BLaER1 (cell line): ENCODE measurements around the gene DGKD.

Experiments used
- H3K27ac ChIP-seq: shearing (Covaris generic); formaldehyde crosslinking; 2 replicates; pipeline ENCODE4 v1.8.1; 2022
- H3K27me3 ChIP-seq: shearing (Covaris generic); formaldehyde crosslinking; 2 replicates; pipeline ENCODE4 v1.8.1; 2022
- H3K36me3 ChIP-seq: shearing (Covaris generic); formaldehyde crosslinking; 2 replicates; pipeline ENCODE4 v1.8.1; 2022
- H3K4me1 ChIP-seq: shearing (Covaris generic); formaldehyde crosslinking; 2 replicates; pipeline ENCODE4 v1.8.1; 2022
- H3K4me2 ChIP-seq: shearing (Covaris generic); formaldehyde crosslinking; 2 replicates; pipeline ENCODE4 v1.8.1; 2022
- H3K4me3 ChIP-seq: shearing (Covaris generic); formaldehyde crosslinking; 2 replicates; pipeline ENCODE4 v1.8.1; 2022
- H3K9ac ChIP-seq: shearing (Covaris generic); formaldehyde crosslinking; 2 replicates; pipeline ENCODE4 v1.8.1; 2022
- H3K9me3 ChIP-seq: shearing (Covaris generic); formaldehyde crosslinking; 2 replicates; pipeline ENCODE4 v1.8.1; 2022
- H4K20me1 ChIP-seq: shearing (Covaris generic); formaldehyde crosslinking; 2 replicates; pipeline ENCODE4 v1.8.1; 2022
- Cebpa-rat ChIP-seq: shearing (Covaris generic); IDR thresholded peaks from 2 replicates; pipeline ENCODE4 v1.8.1; 2022

DGKD gene

DNA sequence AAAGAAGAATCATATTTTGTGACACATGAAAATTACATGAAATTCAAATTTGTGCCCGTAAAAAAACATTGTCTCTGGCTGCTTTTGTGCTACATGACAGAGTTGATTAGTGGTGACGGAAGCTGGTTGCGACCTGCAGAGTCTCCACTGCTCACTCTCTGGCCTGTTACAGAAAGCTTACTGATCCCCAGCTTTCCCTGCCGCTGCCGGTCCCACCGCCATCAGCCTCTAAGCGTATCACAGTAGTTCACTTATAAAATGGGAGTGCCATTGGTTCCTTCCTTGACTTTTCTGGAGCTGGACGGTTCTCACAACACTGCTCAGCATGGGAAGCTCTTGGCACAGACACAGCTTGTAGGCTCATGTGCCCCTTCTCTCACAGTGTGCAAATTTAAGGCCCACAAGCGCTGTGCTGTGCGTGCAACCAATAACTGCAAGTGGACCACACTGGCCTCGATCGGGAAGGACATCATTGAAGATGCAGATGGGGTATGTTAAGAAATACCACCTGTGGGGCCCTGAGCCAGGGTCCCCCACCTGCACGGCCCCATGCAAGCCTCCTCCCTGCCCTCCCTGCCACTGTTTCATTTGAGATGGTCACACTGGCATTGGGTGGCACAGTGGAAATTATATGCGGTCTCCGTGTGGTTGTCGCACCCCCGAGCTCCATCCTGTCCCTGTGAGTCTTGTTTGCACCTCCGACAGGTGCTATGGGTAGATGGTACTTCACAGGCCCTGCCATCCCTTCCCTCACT is 81.3 kb downstream of the DGKD start:
- peaks cover 100% of the 10 kb centered on the region for H4K20me1 ChIP-seq
- no peak overlapping the region for H3K4me3 ChIP-seq
- no peak overlapping the region for H3K27ac ChIP-seq
- H3K4me2 ChIP-seq: no peak overlapping the region
- no peaks in the 10 kb centered on the region for H3K9me3 ChIP-seq
- H3K9ac ChIP-seq: no peak overlapping the region
- TF ChIP-seq Cebpa-rat: no peak
- no peaks in the 10 kb centered on the region for H3K4me1 ChIP-seq
- peaks cover 98% of the 10 kb centered on the region for H3K36me3 ChIP-seq
- no peaks in the 10 kb centered on the region for H3K27me3 ChIP-seq

DNA sequence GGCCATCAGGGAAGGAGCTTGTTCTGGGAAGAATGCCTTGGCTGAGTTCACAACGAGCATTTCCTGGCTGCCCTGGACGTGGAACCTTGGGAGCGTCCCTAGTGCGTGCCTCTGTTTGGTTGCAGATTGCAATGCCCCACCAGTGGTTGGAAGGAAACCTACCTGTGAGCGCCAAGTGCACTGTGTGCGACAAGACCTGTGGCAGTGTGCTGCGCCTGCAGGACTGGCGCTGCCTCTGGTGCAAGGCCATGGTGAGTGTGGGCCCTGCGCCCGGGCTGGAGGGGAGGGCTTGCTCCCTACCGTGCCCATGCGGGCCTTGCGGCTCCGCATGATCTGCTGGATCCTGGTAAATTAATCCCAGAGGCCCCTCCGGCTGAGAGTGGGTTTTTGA is 81.9 kb downstream of the DGKD start:
- Histone ChIP-seq H3K9ac (no peak overlapping the region), H3K27ac (no peak overlapping the region), H3K4me1 (0 out of 2 replicates have a peak, but pooled peaks cover 1% of the 10 kb centered on the region), H3K4me2 (no peak overlapping the region), H3K27me3 (no peaks in the 10 kb centered on the region), H3K9me3 (no peaks in the 10 kb centered on the region), H4K20me1 (peaks cover 100% of the 10 kb centered on the region), H3K4me3 (no peak overlapping the region), H3K36me3 (peaks cover 98% of the 10 kb centered on the region)
- TF ChIP-seq Cebpa-rat: no peak

DNA sequence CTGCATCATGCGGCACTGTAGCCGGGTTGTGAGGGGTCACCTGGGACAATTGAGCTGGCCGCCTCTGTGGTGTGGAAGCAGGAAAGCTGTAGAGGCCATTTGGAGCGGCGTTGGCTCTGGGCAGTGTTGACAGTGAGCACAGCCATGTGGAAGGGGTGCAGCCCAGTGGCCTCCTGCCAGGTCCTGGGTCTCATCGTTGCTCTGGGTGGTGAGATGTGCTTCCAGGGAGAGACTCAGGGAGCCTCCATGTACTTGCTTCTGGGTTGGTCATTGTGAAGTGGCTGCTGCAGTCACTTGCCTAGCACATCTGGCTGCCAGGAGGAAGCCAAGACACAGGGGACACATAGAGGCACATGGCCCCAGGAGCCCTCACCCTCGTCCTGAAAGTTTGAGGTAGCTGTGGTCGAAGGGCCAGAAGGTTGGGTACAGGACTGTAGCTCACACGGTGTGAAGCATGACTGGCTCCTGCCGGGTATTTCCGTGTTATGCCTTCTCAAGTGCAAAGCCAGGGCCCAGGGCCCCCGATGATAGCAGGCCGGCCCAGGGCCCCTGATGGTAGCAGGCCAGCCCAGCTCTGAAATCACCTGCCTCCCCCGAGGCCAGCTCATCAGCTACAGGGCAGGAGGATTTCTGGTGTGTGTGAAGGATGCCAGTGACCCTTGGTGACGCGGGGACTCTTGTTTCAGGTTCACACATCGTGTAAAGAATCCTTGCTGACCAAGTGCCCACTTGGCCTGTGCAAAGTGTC is 82.6 kb downstream of the DGKD start:
- peaks cover 100% of the 10 kb centered on the region for H4K20me1 ChIP-seq
- H3K27ac ChIP-seq: no peak overlapping the region; the same call in 1 of the 2 replicates
- H3K27me3 ChIP-seq: no peaks in the 10 kb centered on the region
- TF ChIP-seq Cebpa-rat: no peak
- no peaks in the 10 kb centered on the region for H3K9me3 ChIP-seq
- no peak overlapping the region for H3K4me2 ChIP-seq
- no peak overlapping the region for H3K4me3 ChIP-seq
- H3K9ac ChIP-seq: no peak overlapping the region
- 0 out of 2 replicates have a peak, but pooled peaks cover 6% of the 10 kb centered on the region for H3K4me1 ChIP-seq
- peaks cover 98% of the 10 kb centered on the region for H3K36me3 ChIP-seq

DNA sequence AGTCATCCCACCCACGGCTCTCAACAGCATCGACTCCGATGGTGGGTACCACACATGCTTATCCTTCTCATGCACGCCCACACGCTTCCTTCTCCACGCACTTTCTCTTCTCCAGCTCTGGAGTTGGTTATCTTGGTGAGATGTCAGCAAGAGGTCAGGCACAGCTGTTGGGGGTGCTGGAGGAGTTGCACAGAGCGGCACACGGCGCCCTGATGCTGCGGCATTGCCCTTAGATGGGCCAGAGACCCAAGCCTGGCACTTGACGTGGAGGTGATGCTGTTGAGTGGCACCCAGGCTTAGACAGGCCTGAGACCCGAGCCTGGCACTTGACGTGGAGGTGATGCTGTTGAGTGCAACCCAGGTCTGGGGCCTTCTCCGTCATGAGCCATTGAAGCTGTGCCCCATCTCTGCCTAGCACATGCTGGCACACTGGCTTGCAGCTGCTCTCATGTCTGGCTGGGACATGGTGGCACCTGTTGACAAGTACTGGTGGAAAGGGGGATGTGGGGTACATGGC is 83.2 kb downstream of the DGKD start:
- Histone ChIP-seq H3K9ac (no peak overlapping the region), H3K9me3 (no peaks in the 10 kb centered on the region), H3K27ac (no peak overlapping the region), H3K4me2 (no peak overlapping the region), H3K27me3 (no peaks in the 10 kb centered on the region), H3K36me3 (peaks cover 99% of the 10 kb centered on the region), H3K4me3 (no peak overlapping the region), H3K4me1 (0 out of 2 replicates have a peak, but pooled peaks cover 6% of the 10 kb centered on the region), H4K20me1 (peaks cover 100% of the 10 kb centered on the region)
- TF ChIP-seq Cebpa-rat: no peak

DNA sequence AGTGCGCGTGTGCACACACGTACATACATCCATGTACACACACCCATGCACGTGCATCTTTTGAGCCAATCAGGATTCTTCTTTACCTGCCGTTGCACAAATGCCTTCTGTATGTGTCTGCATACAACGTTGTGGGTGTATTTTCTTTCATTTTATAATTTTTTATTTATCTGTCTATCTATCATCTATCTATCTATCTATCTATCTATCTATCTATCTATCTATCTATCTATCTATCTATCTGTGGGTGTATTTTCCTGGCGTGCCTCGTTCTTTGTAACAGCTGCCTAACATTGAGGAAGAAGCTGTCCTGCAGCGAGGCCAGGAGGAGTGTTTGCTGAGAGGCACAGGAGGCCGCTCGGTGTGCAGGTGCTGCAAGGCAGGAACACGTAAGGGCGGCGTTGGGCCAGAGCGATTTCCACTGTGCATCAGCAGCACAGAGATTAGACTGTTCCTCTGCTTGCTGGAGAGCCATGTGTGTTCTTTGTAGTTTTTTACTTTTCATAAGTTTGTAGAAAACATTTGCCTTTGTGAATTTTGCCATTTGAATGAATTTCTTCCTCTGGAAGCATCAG is 84.4 kb downstream of the DGKD start:
- Histone ChIP-seq H3K4me1 (0 out of 2 replicates have a peak, but pooled peaks cover 6% of the 10 kb centered on the region), H3K36me3 (peaks cover 100% of the 10 kb centered on the region), H3K4me3 (no peak overlapping the region), H3K4me2 (no peak overlapping the region), H3K27me3 (no peaks in the 10 kb centered on the region), H3K9me3 (no peaks in the 10 kb centered on the region), H3K27ac (no peak overlapping the region), H4K20me1 (peaks cover 100% of the 10 kb centered on the region), H3K9ac (no peak overlapping the region)
- no peak for TF ChIP-seq Cebpa-rat

- Histone ChIP-seq H3K36me3 (peaks cover 100% of the 10 kb centered on the region), H3K4me2 (no peak overlapping the region), H3K4me1 (0 out of 2 replicates have a peak, but pooled peaks cover 6% of the 10 kb centered on the region), H3K4me3 (no peak overlapping the region), H3K27me3 (no peaks in the 10 kb centered on the region), H3K9ac (no peak overlapping the region), H3K27ac (no peak overlapping the region), H3K9me3 (no peaks in the 10 kb centered on the region), H4K20me1 (peaks cover 100% of the 10 kb centered on the region)
- TF ChIP-seq Cebpa-rat: no peak
Measured at GRCh38 chr2:233439191-233439590, 84.9 kb downstream of the DGKD start.

- H3K36me3 ChIP-seq: peaks cover 100% of the 10 kb centered on the region
- no peaks in the 10 kb centered on the region for H3K9me3 ChIP-seq
- no peak overlapping the region for H3K4me2 ChIP-seq
- no peak overlapping the region for H3K9ac ChIP-seq
- H4K20me1 ChIP-seq: peaks cover 100% of the 10 kb centered on the region
- TF ChIP-seq Cebpa-rat: no peak
- H3K27me3 ChIP-seq: no peaks in the 10 kb centered on the region
- no peak overlapping the region for H3K4me3 ChIP-seq
- no peak overlapping the region for H3K27ac ChIP-seq
- H3K4me1 ChIP-seq: 0 out of 2 replicates have a peak, but pooled peaks cover 6% of the 10 kb centered on the region
Measured at GRCh38 chr2:233440314-233440713, 86.0 kb downstream of the DGKD start.

GRCh38 chr2:233440714-233441113 is 86.4 kb downstream of the DGKD start:
- Histone ChIP-seq H3K36me3 (peaks cover 100% of the 10 kb centered on the region), H3K27me3 (no peaks in the 10 kb centered on the region), H4K20me1 (peaks cover 100% of the 10 kb centered on the region), H3K4me3 (no peak overlapping the region), H3K4me1 (0 out of 2 replicates have a peak, but pooled peaks cover 6% of the 10 kb centered on the region), H3K4me2 (no peak overlapping the region), H3K27ac (no peak overlapping the region), H3K9ac (no peak overlapping the region), H3K9me3 (no peaks in the 10 kb centered on the region)
- no peak for TF ChIP-seq Cebpa-rat

- Histone ChIP-seq H3K27ac (no peak overlapping the region), H3K9ac (no peak overlapping the region), H3K4me1 (0 out of 2 replicates have a peak, but pooled peaks cover 6% of the 10 kb centered on the region), H3K9me3 (no peaks in the 10 kb centered on the region), H3K27me3 (no peaks in the 10 kb centered on the region), H3K36me3 (peaks cover 100% of the 10 kb centered on the region), H3K4me2 (no peak overlapping the region), H3K4me3 (no peak overlapping the region), H4K20me1 (peaks cover 100% of the 10 kb centered on the region)
- TF ChIP-seq Cebpa-rat: no peak
Measured at GRCh38 chr2:233441161-233442027, 87.1 kb downstream of the DGKD start.
